Tibial nerve (tissue), 4 donors: ENCODE measurements around the gene TFIP11.

ENCODE experiments used
- CTCF ChIP-seq, 5 experiments: fragments of 200-600 bp in 3 of 5; fragments of 450-650 bp in 2 of 5; sonication (generic) in 3 of 5; IDR thresholded peaks; one replicate each; pipeline ENCODE4 v1.5.1; 2016 to 2019; ENCODE audit warnings: antibody characterized with exemption in 5 of 5, mild to moderate bottlenecking in 3 of 5, moderate library complexity in 2 of 5
- EP300 ChIP-seq, 2 donors: sonication (generic); formaldehyde crosslinking; IDR thresholded peaks; one replicate each; pipeline ENCODE4 v1.6.1; 2017; ENCODE audit warnings: antibody characterized with exemption in 2 of 2, mild to moderate bottlenecking in 1 of 2
- POLR2A ChIP-seq, 2 donors: fragments of 450-650 bp; IDR thresholded peaks; one replicate each; pipeline ENCODE4 v1.6.1; 2017; ENCODE audit warnings: antibody characterized with exemption in 2 of 2, mild to moderate bottlenecking in 2 of 2, moderate library complexity in 2 of 2

- no peak for TF ChIP-seq CTCF (IDR thresholded peaks at IDR 0.05)
- TF ChIP-seq POLR2A (IDR thresholded peaks at IDR 0.05) = no peak
- TF ChIP-seq EP300 (IDR thresholded peaks at IDR 0.05) = no peak
Measured at GRCh38 chr22:26527167-26527566, 14.9 kb upstream of the TFIP11 start.
